ENCODE results near the gene TM7SF2. TPM values are rescaled to one million over a fixed set of nuclear protein-coding genes. Genes with fewer than 3 reads are reported as not detected.
A peak's percentile ranks its signal among the peaks of the same experiment; 100 is the strongest.

The TM7SF2 gene
- total and polyA plus RNA-seq, 2 donors (not counting 1 experiment from before 2014, with no cell fraction given), result 23.9 to 28.5 TPM

- no peaks in the 10 kb centered on the region for H3K27me3 ChIP-seq (replicated peaks in 1 of 4; ENCODE audit: control extremely low read depth in 1 of 4, control insufficient read depth in 3 of 4, insufficient read depth in 4 of 4, low read length in 3 of 4)
- H3K27me3 Mint-ChIP-seq, result no peaks in the 10 kb centered on the region
- peak overlapping the region; percentile 99 for H3K27ac Mint-ChIP-seq
- TF ChIP-seq CTCF (IDR thresholded peaks at IDR 0.05) (no peak), EZH2 (IDR thresholded peaks at IDR 0.05; ENCODE audit: borderline replicate concordance, insufficient read depth, low read depth, low read length, poor library complexity, severe bottlenecking) (no peak)
- intact Hi-C loops (cut with micrococcal nuclease), result loop anchor here (5.0 kb wide), 2 partner anchors 89 to 486 kb away; partner anchors contain the start of genes PCNX3 and SAC3D1
- H3K4me2 ChIP-seq (replicated peaks; ENCODE audit: low read depth, low read length, poor library complexity, severe bottlenecking), result peak overlapping the region; percentile 89
- peaks cover 82% of the 10 kb centered on the region for H4K20me1 ChIP-seq (ENCODE audit: control insufficient read depth, insufficient read depth, low read length, poor library complexity, severe bottlenecking)
- POLR2A ChIA-PET, result interaction anchor here (1.4 to 8.8 kb wide), 2 partner anchors 11 to 19 kb away, joined by 8 to 160 read pairs; partner anchors contain the start of genes FAU, MRPL49, TM7SF2 and ZNHIT2
- peak overlapping the region; percentile 97 for H3K4me3 Mint-ChIP-seq
- H3K4me1 ChIP-seq (ENCODE audit: control insufficient read depth in 2 of 2, insufficient read depth in 2 of 2, low read length in 2 of 2), result peaks cover 38 to 66% of the 10 kb centered on the region in 2 donors
- peak overlapping the region in 1 of 5 experiments; percentile 99 for H3K4me3 ChIP-seq (ENCODE audit: control extremely low read depth in 1 of 5, extremely low read depth in 1 of 5, insufficient read depth in 1 of 5, low read depth in 2 of 5, low read length in 4 of 5)
- CTCF ChIA-PET, result interaction anchor here (0.6 to 7.5 kb wide), 9 partner anchors 9 to 283 kb away, joined by 3 to 64 read pairs (median 9); partner anchors contain the start of genes CAPN1, FAU, MRPL49 and TM7SF2
- no peak overlapping the region for H2AFZ ChIP-seq (ENCODE audit: insufficient read depth, low read depth, low read length, poor library complexity, severe bottlenecking)
- H3K79me2 ChIP-seq (ENCODE audit: control insufficient read depth, insufficient read depth, low read length), result peaks cover 65% of the 10 kb centered on the region
- H3K27ac ChIP-seq (ENCODE audit: low read length in 2 of 2), result peak overlapping the region; percentile 22 to 99
- 52% methylated on average over 18 of the region's 19 CpGs for WGBS (ENCODE audit: insufficient coverage)
- no peaks in the 10 kb centered on the region for H3K9me3 Mint-ChIP-seq (ENCODE audit: insufficient read depth)
- H3K9me3 ChIP-seq (ENCODE audit: control extremely low read depth in 1 of 3, control insufficient read depth in 2 of 3, insufficient read depth in 1 of 3, low read length in 2 of 3), result no peaks in the 10 kb centered on the region
- H3K4me1 Mint-ChIP-seq, result peaks cover 57% of the 10 kb centered on the region
- peak overlapping the region; percentile 99 for H3K9ac ChIP-seq (ENCODE audit: low read length)
- peaks cover 3 to 65% of the 10 kb centered on the region in 2 experiments for H3K36me3 ChIP-seq (replicated peaks in 1 of 2; ENCODE audit: control extremely low read depth in 1 of 2, control insufficient read depth in 1 of 2, extremely low read depth in 1 of 2, insufficient read depth in 2 of 2, low read length in 1 of 2)
- DNase-seq (peak; percentile 27), ATAC-seq (ENCODE audit: low read depth) (no peak)
Observed at GRCh38 chr11:65130631-65131416, 19.2 kb downstream of the TM7SF2 start.
